Lung (tissue), 12 donors: ENCODE data around the gene SLCO3A1. TPM values are rescaled to one million over a fixed set of nuclear protein-coding genes. Genes with fewer than 3 reads are reported as not detected.

Source experiments
- ATAC-seq: fragments of 200-7000 bp; cut with Tn5 transposase; one replicate; pipeline ENCODE4 v1.9.1; 2020; ENCODE audit warnings: moderate number of reproducible peaks; ENCODE audit not compliant: insufficient read depth, low FRiP score
- DNase-seq, 3 donors: peaks; one replicate each; pipeline ENCODE4 v3.0.0-alpha.2; 2013 to 2017
- H3K27ac ChIP-seq, 2 donors: one replicate each; pipeline ENCODE4 v1.5.1; 2013; ENCODE audit warnings: mild to moderate bottlenecking in 2 of 2, moderate library complexity in 2 of 2, control low read depth in 1 of 2, inconsistent platforms in 1 of 2, low read depth in 1 of 2, low read length in 1 of 2
- H3K27me3 ChIP-seq, 3 donors: one replicate each; pipeline ENCODE4 v1.5.1; 2013; ENCODE audit warnings: low read length in 2 of 3; ENCODE audit not compliant: control insufficient read depth in 3 of 3, insufficient read depth in 3 of 3
- H3K36me3 ChIP-seq, 4 donors: one replicate each; pipeline ENCODE4 v1.5.1; 2013; ENCODE audit warnings: low read length in 4 of 4, mild to moderate bottlenecking in 1 of 4, moderate library complexity in 1 of 4; ENCODE audit not compliant: control insufficient read depth in 4 of 4, insufficient read depth in 4 of 4
- H3K4me1 ChIP-seq, 5 donors: one replicate each; pipeline ENCODE4 v1.5.1; 2013; ENCODE audit warnings: low read length in 5 of 5, mild to moderate bottlenecking in 2 of 5, moderate library complexity in 1 of 5; ENCODE audit not compliant: control insufficient read depth in 5 of 5, insufficient read depth in 5 of 5
- H3K4me3 ChIP-seq: one replicate; pipeline ENCODE4 v1.5.1; 2013; ENCODE audit warnings: mild to moderate bottlenecking, control low read depth, moderate library complexity
- H3K9ac ChIP-seq, 2 donors: one replicate each; pipeline ENCODE4 v1.5.1; 2013; ENCODE audit warnings: low read length in 2 of 2, control low read depth in 1 of 2; ENCODE audit not compliant: insufficient read depth in 1 of 2
- H3K9me3 ChIP-seq, 4 donors: one replicate each; pipeline ENCODE4 v1.5.1; 2013; ENCODE audit warnings: low read length in 3 of 4, mild to moderate bottlenecking in 1 of 4, moderate library complexity in 1 of 4; ENCODE audit not compliant: control insufficient read depth in 4 of 4, insufficient read depth in 3 of 4
- CTCF ChIP-seq: IDR thresholded peaks from 2 replicates; pipeline ENCODE4 v1.5.1; 2012; ENCODE audit warnings: mild to moderate bottlenecking; ENCODE audit errors: control extremely low read depth, extremely low read depth
- WGBS, 2 donors: extraction: QIAGEN DNeasy Blood & Tissue Kit; methylation state at CpG; one replicate each; pipeline ENCODE4 v1.1.7; 2013; 5-methylcytosine and 5-hydroxymethylcytosine counted together
- polyA plus RNA-seq, 2 donors: library from polyadenylated mRNA; stranded (reverse); fragments of 200-250 nt; gene quantifications; one replicate each; pipeline ENCODE4 v1.2.1, GENCODE V29; 2013
- total RNA-seq, 2 donors: library from RNA; depleted of rRNA in 1 of 2; stranded (reverse); fragments of >200 nt in 1 of 2; gene quantifications; one replicate each; pipeline ENCODE4 v1.2.1, GENCODE V29; 2014 to 2021
- donor health status: control.
- donor health status: control.
- donor health status: Bipolar disorder and iron deficiency.
- donor health status: healthy.
- donor health status: DM: yes; HTN: yes; CAD: no.

SLCO3A1 gene
- total and polyA plus RNA-seq, 4 donors: 20.5 to 56.3 (median 33.5) TPM

- 30 to 72% methylated on average over 6 of the region's 6 CpGs for WGBS, 2 donors
- H3K9ac ChIP-seq: no peak overlapping the region
- no peaks in the 10 kb centered on the region for H3K9me3 ChIP-seq
- no peak overlapping the region for H3K4me3 ChIP-seq
- DNase-seq (no peak), ATAC-seq (no peak)
- TF ChIP-seq CTCF: no peak
- H3K4me1 ChIP-seq: peaks cover 0 to 30% (median 0%) of the 10 kb centered on the region in 5 donors
- H3K27ac ChIP-seq: no peak overlapping the region
- no peaks in the 10 kb centered on the region for H3K27me3 ChIP-seq
- no peaks in the 10 kb centered on the region for H3K36me3 ChIP-seq
Observed at GRCh38 chr15:92014281-92015030, 160.9 kb downstream of the SLCO3A1 start.

GRCh38 chr15:92017882-92018534, 164.5 kb downstream of the SLCO3A1 start:
- H3K4me3 ChIP-seq: no peak overlapping the region
- H3K27ac ChIP-seq: peak overlapping the region in 1 of 2 donors; percentile 3
- H3K9ac ChIP-seq: no peak overlapping the region
- ATAC-seq: no peak
- no peaks in the 10 kb centered on the region for H3K27me3 ChIP-seq
- WGBS, 2 donors: 91 to 94% methylated on average over 10 of the region's 10 CpGs
- peaks cover 0 to 27% (median 0%) of the 10 kb centered on the region in 5 donors for H3K4me1 ChIP-seq
- no peak for DNase-seq
- H3K36me3 ChIP-seq: no peaks in the 10 kb centered on the region
- TF ChIP-seq CTCF: no peak
- no peaks in the 10 kb centered on the region for H3K9me3 ChIP-seq

- Histone ChIP-seq H3K4me3 (no peak overlapping the region), H3K9ac (no peak overlapping the region), H3K9me3 (no peaks in the 10 kb centered on the region), H3K27ac (peak overlapping the region in 1 of 2 donors; percentile 36), H3K4me1 (peaks cover 0 to 27% (median 0%) of the 10 kb centered on the region in 5 donors), H3K36me3 (no peaks in the 10 kb centered on the region), H3K27me3 (no peaks in the 10 kb centered on the region)
- TF ChIP-seq CTCF: no peak
- DNase-seq (no peak), ATAC-seq (no peak)
- WGBS, 2 donors: 89 to 93% methylated on average over 13 of the region's 13 CpGs
Observed at GRCh38 chr15:92018535-92019239, 165.2 kb downstream of the SLCO3A1 start.
